Heart right ventricle (tissue), 16 donors: Measurements from ENCODE around the gene ALDH1A3. TPM values are rescaled to one million over a fixed set of nuclear protein-coding genes. Genes with fewer than 3 reads are reported as not detected.

Source experiments
- ATAC-seq, 8 donors: fragments of 200-7000 bp; cut with Tn5 transposase; one replicate each; pipeline ENCODE4 v1.9.1; 2020; ENCODE audit warnings: mild to moderate bottlenecking in 8 of 8, moderate library complexity in 8 of 8, moderate number of reproducible peaks in 1 of 8
- DNase-seq, 2 donors: peaks; one replicate each; pipeline ENCODE4 v3.0.0-alpha.2; 2020
- H3K27ac ChIP-seq, 10 donors: fragments of 200-600 bp; sonication (generic) in 2 of 10; one replicate each; pipeline versions ENCODE4 v1.5.0 to v1.8.0; 2020 to 2022; ENCODE audit warnings: mild to moderate bottlenecking in 3 of 10
- H3K27me3 ChIP-seq, 7 donors: fragments of 200-600 bp; one replicate each; pipeline ENCODE4 v1.8.0; 2021 to 2022; ENCODE audit warnings: mild to moderate bottlenecking in 2 of 7
- H3K36me3 ChIP-seq, 9 donors: fragments of 200-600 bp; sonication (generic) in 1 of 9; one replicate each; pipeline versions ENCODE4 v1.5.0 to v1.8.0; 2020 to 2022; ENCODE audit warnings: mild to moderate bottlenecking in 2 of 9
- H3K4me1 ChIP-seq, 9 donors: fragments of 200-600 bp; sonication (generic) in 1 of 9; one replicate each; pipeline versions ENCODE4 v1.5.0 to v1.8.0; 2020 to 2022; ENCODE audit warnings: mild to moderate bottlenecking in 4 of 9
- H3K4me3 ChIP-seq, 10 donors: fragments of 200-600 bp; sonication (generic) in 2 of 10; one replicate each; pipeline versions ENCODE4 v1.5.0 to v1.8.0; 2020 to 2022; ENCODE audit warnings: mild to moderate bottlenecking in 7 of 10, moderate library complexity in 2 of 10
- H3K9me3 ChIP-seq, 11 donors: fragments of 200-600 bp in 10 of 11; sonication (generic) in 2 of 11; one replicate each; pipeline versions ENCODE4 v1.5.0 to v1.8.0; 2013 to 2022; ENCODE audit warnings: mild to moderate bottlenecking in 2 of 11, control low read depth in 1 of 11, moderate library complexity in 1 of 11
- CTCF ChIP-seq, 9 donors: fragments of 200-600 bp; sonication (generic) in 2 of 9; IDR thresholded peaks; one replicate each; pipeline versions ENCODE4 v1.5.0 to v1.8.0; 2021 to 2022; ENCODE audit warnings: antibody characterized with exemption in 9 of 9, mild to moderate bottlenecking in 5 of 9, moderate library complexity in 1 of 9
- WGBS, 2 donors: extraction: QIAGEN DNeasy Blood & Tissue Kit; methylation state at CpG; one replicate each; pipeline ENCODE4 v1.1.7; 2013; ENCODE audit warnings: inconsistent platforms in 1 of 2; 5-methylcytosine and 5-hydroxymethylcytosine counted together
- intact Hi-C, 10 donors: fragments of 100-400 bp; cut with DNase I; formaldehyde crosslinking; loops; one replicate each; pipeline versions ENCODE4 v1.11.1 to v1.14.2; 2022
- polyA plus RNA-seq, 2 donors: library from polyadenylated mRNA; stranded (reverse); fragments of 200-250 nt; gene quantifications; one replicate each; pipeline ENCODE4 v1.2.3, GENCODE V29; 2013
- total RNA-seq, 10 donors: library from RNA; stranded (reverse); fragmentation: NEBNext Ultra II Directional in 3 of 10; extraction: Animal tissue kit (Norgen Biotek cat#: 25700) in 3 of 10; gene quantifications; one replicate each; pipeline versions ENCODE4 v1.2.1 to v1.2.4, GENCODE V29; 2021 to 2023
- donor health status: Arrhythmogenic right ventricular cardiomyopathy.
- donor health status: ischemic (EF 13 %, LVEDD 7.1; RV severe dilation, severe dysfunction).
- donor health status: healthy with polysubstance abuse.
- donor health status: DM: no; HTN: yes; CAD: no.
- donor health status: DM: no; HTN: no; CAD: no.
- donor health status: ischemic (EF 25% LVEDD 6.9; RV normal size, moderate dysfunction).
- donor health status: ischemic (EF 25% LVEDD 5.7; RV mildly dilated, moderate dysfunction).
- donor health status: healthy.
- donor health status: DM: yes; HTN: yes; CAD: no.
- donor health status: Ischemic cardiomyopathy.
- donor health status: ischemic (EF 35%, LVEDD 5.7; RV mildly dilated, moderate dysfunction).
- donor health status: nonischemic (EF 11% LVEDD 7.7; RV severe dilation, severe dysfunction).
- donor health status: DM: yes; HTN: yes; CAD: no.
- donor health status: PGD.
- donor health status: ischemic (EF 29% LVEDD 5.4; RV normal size, mild dysfunction).
- donor health status: nonischemic (EF 23%, LVEDD 6.1; RV moderate dilation, normal function).

The ALDH1A3 gene
- total and polyA plus RNA-seq, 12 donors: 0.96 to 24.9 (median 2.3) TPM

- 67 to 69% methylated on average over 7 of the region's 7 CpGs for WGBS, 2 donors
- peak overlapping the region in 6 of 10 donors; percentile 25 to 50 (median 40) for H3K27ac ChIP-seq
- DNase-seq: no peak
- ATAC-seq: no peak
- H3K9me3 ChIP-seq: peaks cover 0 to 11% (median 5%) of the 10 kb centered on the region in 11 donors
- intact Hi-C loops: no loop called here
- no peak overlapping the region for H3K4me3 ChIP-seq
- H3K27me3 ChIP-seq: peaks cover 0 to 8% (median 0%) of the 10 kb centered on the region in 7 donors
- H3K4me1 ChIP-seq: peaks cover 0 to 8% (median 0%) of the 10 kb centered on the region in 9 donors
- no peak for TF ChIP-seq CTCF (IDR thresholded peaks at IDR 0.05)
- H3K36me3 ChIP-seq: no peaks in the 10 kb centered on the region
Measured at GRCh38 chr15:100863075-100863795, 16.4 kb upstream of the ALDH1A3 start.

GRCh38 chr15:100863796-100864267, 15.8 kb upstream of the ALDH1A3 start:
- TF ChIP-seq CTCF (IDR thresholded peaks at IDR 0.05): no peak
- ATAC-seq: peak; percentile 60 to 84 (median 81)
- peaks cover 0 to 11% (median 5%) of the 10 kb centered on the region in 11 donors for H3K9me3 ChIP-seq
- peak overlapping the region in 6 of 10 donors; percentile 33 to 67 (median 42) for H3K27ac ChIP-seq
- peak; percentile 54 to 71 for DNase-seq
- no peaks in the 10 kb centered on the region for H3K36me3 ChIP-seq
- H3K4me3 ChIP-seq: no peak overlapping the region
- WGBS, 2 donors: 55 to 60% methylated on average over 15 of the region's 15 CpGs
- peaks cover 0 to 8% (median 0%) of the 10 kb centered on the region in 7 donors for H3K27me3 ChIP-seq
- intact Hi-C loops: no loop called here
- peaks cover 0 to 8% (median 0%) of the 10 kb centered on the region in 9 donors for H3K4me1 ChIP-seq

GRCh38 chr15:100866386-100867330, 13.0 kb upstream of the ALDH1A3 start:
- H3K4me1 ChIP-seq: peaks cover 0 to 8% (median 0%) of the 10 kb centered on the region in 9 donors
- peaks cover 0 to 10% (median 0%) of the 10 kb centered on the region in 11 donors for H3K9me3 ChIP-seq
- no peak overlapping the region for H3K27ac ChIP-seq
- intact Hi-C loops: no loop called here
- no peak for TF ChIP-seq CTCF (IDR thresholded peaks at IDR 0.05)
- no peak for DNase-seq
- no peak overlapping the region for H3K4me3 ChIP-seq
- 90 to 91% methylated on average over 12 of the region's 12 CpGs for WGBS, 2 donors
- H3K36me3 ChIP-seq: no peaks in the 10 kb centered on the region
- H3K27me3 ChIP-seq: peaks cover 0 to 7% (median 0%) of the 10 kb centered on the region in 7 donors
- no peak for ATAC-seq

GRCh38 chr15:100867433-100867832, 12.2 kb upstream of the ALDH1A3 start:
- WGBS, 2 donors: 70 to 78% methylated on average over 3 of the region's 3 CpGs

More at GRCh38 chr15:100867433-100867832, 12.2 kb upstream of the ALDH1A3 start:
- ATAC-seq (no peak), DNase-seq (no peak)
- H3K27ac ChIP-seq: no peak overlapping the region
- H3K9me3 ChIP-seq: peaks cover 0 to 10% (median 0%) of the 10 kb centered on the region in 11 donors
- H3K27me3 ChIP-seq: peaks cover 0 to 7% (median 0%) of the 10 kb centered on the region in 7 donors
- no peaks in the 10 kb centered on the region for H3K36me3 ChIP-seq
- H3K4me1 ChIP-seq: peaks cover 0 to 8% (median 0%) of the 10 kb centered on the region in 9 donors
- H3K4me3 ChIP-seq: no peak overlapping the region
- intact Hi-C loops: no loop called here
- TF ChIP-seq CTCF (IDR thresholded peaks at IDR 0.05): no peak
